HepG2 (cell line): ENCODE measurements around the gene MAP2K7. TPM values are rescaled to one million over a fixed set of nuclear protein-coding genes. Genes with fewer than 3 reads are reported as not detected.
"Not testable (repeated sequence)": the region's sequence is repeated elsewhere in the genome, so short reads cannot be mapped to it uniquely, and the experiment has no call there.

Source experiments
- ATAC-seq: fragments of 200-7000 bp; cut with Tn5 transposase; 3 replicates; pipeline ENCODE4 v1.9.1; 2020; ENCODE audit warnings: mild to moderate bottlenecking, moderate library complexity
- BruUV-seq: library from RNA; stranded (reverse); fragments of 400-500 nt; replicated peaks from 2 replicates; lab custom pipeline; 2021; lab: Mats Ljungman, UMichigan
- CTCF ChIA-PET: fragments of 300-600 bp; formaldehyde crosslinking; extraction: SDS; loops from one replicate; lab custom pipeline; 2021; ENCODE audit warnings: low total read pairs, inconsistent platforms, low intra/inter-chr PET ratio; lab: Yijun Ruan, JAX
- POLR2A ChIA-PET: fragments of 350-600 bp; sonication (Branson Sonifier 250); formaldehyde crosslinking; loops from one replicate; lab custom pipeline; 2020; ENCODE audit warnings: antibody characterized with exemption, inconsistent platforms; lab: Yijun Ruan, JAX
- DNase-seq: peaks from one replicate; pipeline ENCODE4 v3.0.0-alpha.2; 2015; ENCODE audit warnings: low spot score
- FAIRE-seq: peaks from 3 replicates; lab custom pipeline; 2011; peaks lifted over from hg19 to GRCh38; lab: Jason Lieb, UNC
- H2AFZ ChIP-seq: one replicate; pipeline ENCODE4 v1.6.1; 2011; ENCODE audit warnings: low read length, inconsistent platforms
- H3K27ac ChIP-seq: fragments of 300-600 bp; 3 replicates; pipeline ENCODE4 v1.8.0; 2011; ENCODE audit warnings: mixed run types, mild to moderate bottlenecking, mixed read lengths, low read length, inconsistent platforms; ENCODE audit not compliant: insufficient read depth; ENCODE audit errors: extremely low read length
- H3K27me3 ChIP-seq, 2 experiments: fragments of 200-600 bp in 1 of 2; 2 replicates in 1 of 2; 3 replicates in 1 of 2; pipeline versions ENCODE4 v1.6.0 to v1.8.0; 2011; ENCODE audit warnings: low read length in 2 of 2, mild to moderate bottlenecking in 2 of 2, moderate library complexity in 2 of 2, inconsistent platforms in 1 of 2; ENCODE audit not compliant: insufficient read depth in 2 of 2, control insufficient read depth in 1 of 2
- H3K36me3 ChIP-seq, 2 experiments: fragments of 200-600 bp in 1 of 2; replicated peaks in 1 of 2; 2 replicates in 1 of 2; 3 replicates in 1 of 2; pipeline versions ENCODE4 v1.5.1 to v1.8.0; 2011; ENCODE audit warnings: low read length in 2 of 2, inconsistent platforms in 1 of 2; ENCODE audit not compliant: insufficient read depth in 2 of 2, control insufficient read depth in 1 of 2
- H3K4me1 ChIP-seq: 2 replicates; pipeline ENCODE4 v1.5.1; 2012; ENCODE audit warnings: low read length, inconsistent platforms; ENCODE audit not compliant: insufficient read depth
- H3K4me2 ChIP-seq: 2 replicates; pipeline ENCODE4 v1.6.0; 2011; ENCODE audit warnings: low read depth, low read length, inconsistent platforms
- H3K4me3 ChIP-seq, 3 experiments: fragments of 200-600 bp in 1 of 3; sonication (generic), shearing (Covaris generic) in 1 of 3; replicated peaks in 1 of 3; 2 replicates each; pipeline ENCODE4 v1.5.1; 2011 to 2016; ENCODE audit warnings: low read length in 3 of 3, inconsistent platforms in 2 of 3, low read depth in 2 of 3, mild to moderate bottlenecking in 2 of 3, control low read depth in 1 of 3, mixed read lengths in 1 of 3; ENCODE audit not compliant: insufficient read depth in 1 of 3
- H3K79me2 ChIP-seq: one replicate; pipeline ENCODE4 v1.6.1; 2011; ENCODE audit warnings: low read length, inconsistent platforms; ENCODE audit not compliant: insufficient read depth
- H3K9ac ChIP-seq: 2 replicates; pipeline ENCODE4 v1.6.0; 2011; ENCODE audit warnings: mild to moderate bottlenecking, low read depth, low read length, inconsistent platforms; ENCODE audit not compliant: insufficient read depth
- H3K9me3 ChIP-seq: 2 replicates; pipeline ENCODE4 v1.5.1; 2012; ENCODE audit warnings: mild to moderate bottlenecking, low read length
- H4K20me1 ChIP-seq: 2 replicates; pipeline ENCODE4 v1.6.0; 2011; ENCODE audit warnings: inconsistent platforms, mild to moderate bottlenecking, low read length, moderate library complexity; ENCODE audit not compliant: insufficient read depth
- HDAC6 ChIP-seq: fragments of 200-600 bp; sonication (generic); IDR thresholded peaks from 2 replicates; pipeline ENCODE4 v1.7.0; 2017; ENCODE audit warnings: mild to moderate bottlenecking, antibody characterized with exemption, low read length, low read depth
- POLR2A ChIP-seq, 2 experiments: IDR thresholded peaks; 2 replicates each; pipeline ENCODE4 v1.6.1; 2011; ENCODE audit warnings: low read depth in 2 of 2, low read length in 2 of 2, mild to moderate bottlenecking in 1 of 2, moderate library complexity in 1 of 2; ENCODE audit not compliant: insufficient read depth in 1 of 2
- RNF2 ChIP-seq: fragments of 450-650 bp; conservative IDR thresholded peaks from 2 replicates; pipeline ENCODE4 v1.6.1; 2016; ENCODE audit warnings: low read depth
- ZNF619 ChIP-seq: sonication (generic); formaldehyde crosslinking; IDR thresholded peaks from 2 replicates; pipeline ENCODE4 v1.4.0; 2020; ENCODE audit warnings: mild to moderate bottlenecking, missing genetic modification reagents
- WGBS: methylation state at CpG from one replicate; pipeline ENCODE4 v1.1.6; 2017; ENCODE audit warnings: low lambda C conversion rate; 5-methylcytosine and 5-hydroxymethylcytosine counted together
- in situ Hi-C: cut with HindIII; loops from 2 replicates; pipeline ENCODE4 v1.10.0; 2017; ENCODE audit warnings: low pct_unique_long_range_greater_than_20kb; ENCODE audit not compliant: extremely low pct_ligation_motif_present
- intact Hi-C: fragments of 100-400 bp; cut with micrococcal nuclease; formaldehyde crosslinking; loops from one replicate; pipeline ENCODE4 v1.10.0; 2022; ENCODE audit not compliant: unreplicated experiment
- polyA plus RNA-seq, 8 experiments: library from polyadenylated mRNA; depleted of rRNA in 3 of 8; stranded (reverse) in 7 of 8; unstranded in 1 of 8; fragments of >200 nt; fragmentation: Illumina TruSeq in 4 of 8; extraction: Trizol in 4 of 8; gene quantifications; 2 replicates each; pipeline versions ENCODE4 v1.2.1 to v1.2.3, GENCODE V29; 2011 to 2016; ENCODE audit warnings: low read depth in 4 of 8, missing spikeins in 1 of 8, mixed read lengths in 1 of 8; ENCODE audit not compliant: insufficient read depth in 1 of 8
- total RNA-seq, 5 experiments: library from RNA; depleted of rRNA; stranded (reverse); fragments of >200 nt; fragmentation: Illumina TruSeq; extraction: Trizol; gene quantifications; 2 replicates each; pipeline ENCODE4 v1.2.3, GENCODE V29; 2016; ENCODE audit warnings: low read depth in 1 of 5
- TF ChIP-seq, protein P1 (sequence below): IDR thresholded peaks from 2 replicates; pipeline ENCODE4 v1.6.1; 2016; ENCODE audit warnings: missing compliant biosample characterization, missing genetic modification reagents, borderline replicate concordance
- TF ChIP-seq, protein P2 (sequence below): sonication (generic); formaldehyde crosslinking; IDR thresholded peaks from 2 replicates; pipeline ENCODE4 v1.4.0; 2020; ENCODE audit warnings: missing genetic modification reagents, low read depth, mild to moderate bottlenecking, borderline replicate concordance

The MAP2K7 gene
- total and polyA plus RNA-seq, 2 of the 13 experiments (the other 11 are each of a cell fraction or from before 2014, with no cell fraction given), result 9.0 to 10.8 TPM

- intact Hi-C loops, result no loop called here
- Histone ChIP-seq H3K79me2 (no peaks in the 10 kb centered on the region), H2AFZ (no peak overlapping the region), H3K4me2 (no peak overlapping the region), H3K9me3 (no peaks in the 10 kb centered on the region), H3K27me3 (no peaks in the 10 kb centered on the region; a peak in 1 of 5 replicates), H4K20me1 (no peaks in the 10 kb centered on the region), H3K27ac (no peak overlapping the region), H3K4me1 (peaks cover 11% of the 10 kb centered on the region)
- DNase-seq, result no peak
- WGBS, result 73% methylated on average over 26 of the region's 29 CpGs
- CTCF ChIA-PET, result no interaction called here
- FAIRE-seq, result no peak
- BruUV-seq, result no TSS peak
- no peak for TF ChIP-seq HDAC6
- TF ChIP-seq, protein P1, sequence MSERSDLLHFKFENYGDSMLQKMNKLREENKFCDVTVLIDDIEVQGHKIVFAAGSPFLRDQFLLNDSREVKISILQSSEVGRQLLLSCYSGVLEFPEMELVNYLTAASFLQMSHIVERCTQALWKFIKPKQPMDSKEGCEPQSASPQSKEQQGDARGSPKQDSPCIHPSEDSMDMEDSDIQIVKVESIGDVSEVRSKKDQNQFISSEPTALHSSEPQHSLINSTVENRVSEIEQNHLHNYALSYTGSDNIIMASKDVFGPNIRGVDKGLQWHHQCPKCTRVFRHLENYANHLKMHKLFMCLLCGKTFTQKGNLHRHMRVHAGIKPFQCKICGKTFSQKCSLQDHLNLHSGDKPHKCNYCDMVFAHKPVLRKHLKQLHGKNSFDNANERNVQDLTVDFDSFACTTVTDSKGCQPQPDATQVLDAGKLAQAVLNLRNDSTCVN (CRISPR knock-in tag), result no peak
- TF ChIP-seq POLR2A (IDR thresholded peaks at IDR 0.05; ENCODE audit: insufficient read depth in 1 of 2, low read depth in 2 of 2, low read length in 2 of 2), result no peak
- TF ChIP-seq RNF2, result no peak
- TF ChIP-seq, protein P2, sequence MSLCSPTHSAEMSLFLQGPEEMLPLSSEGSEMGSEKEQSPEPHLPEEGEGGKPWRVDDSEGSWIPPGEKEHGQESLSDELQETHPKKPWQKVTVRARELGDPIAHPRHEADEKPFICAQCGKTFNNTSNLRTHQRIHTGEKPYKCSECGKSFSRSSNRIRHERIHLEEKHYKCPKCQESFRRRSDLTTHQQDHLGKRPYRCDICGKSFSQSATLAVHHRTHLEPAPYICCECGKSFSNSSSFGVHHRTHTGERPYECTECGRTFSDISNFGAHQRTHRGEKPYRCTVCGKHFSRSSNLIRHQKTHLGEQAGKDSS (CRISPR knock-in tag), result no peak
- no peak for TF ChIP-seq ZNF619 (CRISPR knock-in tag)
- TF ChIP-seq, all 625 proteins: peak for 0
- POLR2A ChIA-PET, result interaction anchor here (0.6 kb wide), 1 partner anchor 572 kb away, joined by 3 read pairs; no protein-coding TSS in a partner anchor
- no peak for ATAC-seq
- in situ Hi-C loops, result no loop called here
- Histone ChIP-seq H3K36me3 (no peaks in the 10 kb centered on the region), H3K9ac (no peak overlapping the region), H3K4me3 (no peak overlapping the region)
Measured at GRCh38 chr19:7858109-7858770, 45.4 kb upstream of the MAP2K7 start.

- DNase-seq, H3K79me2 ChIP-seq, ATAC-seq, BruUV-seq, H3K9ac ChIP-seq, H3K36me3 ChIP-seq, H3K4me2 ChIP-seq, in situ Hi-C loops, CTCF ChIA-PET, H4K20me1 ChIP-seq, intact Hi-C loops, H3K27ac ChIP-seq, H3K9me3 ChIP-seq, H2AFZ ChIP-seq, H3K4me1 ChIP-seq, FAIRE-seq, H3K27me3 ChIP-seq, H3K4me3 ChIP-seq: not testable (repeated sequence)
- POLR2A ChIA-PET, result interaction anchor here (0.6 kb wide), 1 partner anchor 571 kb away, joined by 3 read pairs; no protein-coding TSS in a partner anchor
- WGBS, result 88% methylated on average over 7 of the region's 8 CpGs
Measured at GRCh38 chr19:7859087-7859486, 44.6 kb upstream of the MAP2K7 start.
